Uterus (tissue), 2 donors: ENCODE data around the gene UROC1.

Source experiments
- POLR2A ChIP-seq, 2 donors: fragments of 450-650 bp; IDR thresholded peaks; one replicate each; pipeline ENCODE4 v1.6.1; 2016; ENCODE audit warnings: antibody characterized with exemption in 2 of 2, mild to moderate bottlenecking in 1 of 2, moderate library complexity in 1 of 2
- TF ChIP-seq, protein P1 (sequence below), 4 experiments: fragments of 200-600 bp in 2 of 4; fragments of 450-650 bp in 2 of 4; sonication (generic) in 2 of 4; IDR thresholded peaks; one replicate each; pipeline ENCODE4 v1.5.1; 2016 to 2019; ENCODE audit warnings: antibody characterized with exemption in 4 of 4, mild to moderate bottlenecking in 2 of 4, moderate library complexity in 1 of 4

DNA sequence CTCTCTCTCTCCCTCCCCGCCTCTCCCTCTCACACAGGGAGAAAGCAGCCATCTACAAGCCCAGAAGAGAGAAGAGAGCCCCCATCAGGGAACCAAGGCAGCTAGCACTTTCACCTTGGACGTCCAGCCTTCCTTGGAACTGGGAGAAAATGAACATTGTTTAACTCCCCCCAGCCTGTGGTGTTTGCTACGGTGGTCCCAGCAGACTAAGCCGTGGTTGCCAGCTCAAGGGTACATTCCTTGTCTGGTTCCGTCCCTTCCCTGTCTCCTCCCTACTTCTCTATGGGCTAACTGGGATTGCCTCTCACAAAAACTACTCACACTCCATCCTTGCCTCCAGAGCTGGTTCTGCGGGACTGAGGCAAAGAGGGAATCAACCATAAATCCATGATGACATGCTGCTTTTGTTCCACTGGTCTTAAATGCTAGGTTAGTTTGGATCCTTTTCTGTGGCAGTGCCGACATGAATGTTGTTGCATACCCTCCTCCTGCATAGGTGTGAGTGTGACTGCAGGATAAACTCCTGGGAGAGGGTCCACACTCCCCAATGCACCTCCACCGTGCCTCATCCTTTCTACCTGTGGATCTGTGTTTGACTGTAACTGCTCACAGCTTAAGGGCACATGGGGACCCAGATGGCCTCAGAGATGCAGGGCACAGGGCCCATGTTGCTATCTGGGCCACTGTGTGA is 29.1 kb upstream of the UROC1 start:
- TF ChIP-seq POLR2A (IDR thresholded peaks at IDR 0.05), result no peak
- TF ChIP-seq, protein P1, sequence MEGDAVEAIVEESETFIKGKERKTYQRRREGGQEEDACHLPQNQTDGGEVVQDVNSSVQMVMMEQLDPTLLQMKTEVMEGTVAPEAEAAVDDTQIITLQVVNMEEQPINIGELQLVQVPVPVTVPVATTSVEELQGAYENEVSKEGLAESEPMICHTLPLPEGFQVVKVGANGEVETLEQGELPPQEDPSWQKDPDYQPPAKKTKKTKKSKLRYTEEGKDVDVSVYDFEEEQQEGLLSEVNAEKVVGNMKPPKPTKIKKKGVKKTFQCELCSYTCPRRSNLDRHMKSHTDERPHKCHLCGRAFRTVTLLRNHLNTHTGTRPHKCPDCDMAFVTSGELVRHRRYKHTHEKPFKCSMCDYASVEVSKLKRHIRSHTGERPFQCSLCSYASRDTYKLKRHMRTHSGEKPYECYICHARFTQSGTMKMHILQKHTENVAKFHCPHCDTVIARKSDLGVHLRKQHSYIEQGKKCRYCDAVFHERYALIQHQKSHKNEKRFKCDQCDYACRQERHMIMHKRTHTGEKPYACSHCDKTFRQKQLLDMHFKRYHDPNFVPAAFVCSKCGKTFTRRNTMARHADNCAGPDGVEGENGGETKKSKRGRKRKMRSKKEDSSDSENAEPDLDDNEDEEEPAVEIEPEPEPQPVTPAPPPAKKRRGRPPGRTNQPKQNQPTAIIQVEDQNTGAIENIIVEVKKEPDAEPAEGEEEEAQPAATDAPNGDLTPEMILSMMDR (IDR thresholded peaks at IDR 0.05), result no peak
